GM18867 (cell line): ENCODE measurements around the gene SRPK1.
"Not testable (repeated sequence)": the region's sequence is repeated elsewhere in the genome, so short reads cannot be mapped to it uniquely, and the experiment has no call there.

Experiments
- ATAC-seq: cut with Tn5 transposase; IDR thresholded peaks from one replicate; pipeline ENCODE4 v1.9.1; 2021; ENCODE audit warnings: mild to moderate bottlenecking, moderate library complexity; ENCODE audit not compliant: unreplicated experiment

SRPK1 gene

DNA sequence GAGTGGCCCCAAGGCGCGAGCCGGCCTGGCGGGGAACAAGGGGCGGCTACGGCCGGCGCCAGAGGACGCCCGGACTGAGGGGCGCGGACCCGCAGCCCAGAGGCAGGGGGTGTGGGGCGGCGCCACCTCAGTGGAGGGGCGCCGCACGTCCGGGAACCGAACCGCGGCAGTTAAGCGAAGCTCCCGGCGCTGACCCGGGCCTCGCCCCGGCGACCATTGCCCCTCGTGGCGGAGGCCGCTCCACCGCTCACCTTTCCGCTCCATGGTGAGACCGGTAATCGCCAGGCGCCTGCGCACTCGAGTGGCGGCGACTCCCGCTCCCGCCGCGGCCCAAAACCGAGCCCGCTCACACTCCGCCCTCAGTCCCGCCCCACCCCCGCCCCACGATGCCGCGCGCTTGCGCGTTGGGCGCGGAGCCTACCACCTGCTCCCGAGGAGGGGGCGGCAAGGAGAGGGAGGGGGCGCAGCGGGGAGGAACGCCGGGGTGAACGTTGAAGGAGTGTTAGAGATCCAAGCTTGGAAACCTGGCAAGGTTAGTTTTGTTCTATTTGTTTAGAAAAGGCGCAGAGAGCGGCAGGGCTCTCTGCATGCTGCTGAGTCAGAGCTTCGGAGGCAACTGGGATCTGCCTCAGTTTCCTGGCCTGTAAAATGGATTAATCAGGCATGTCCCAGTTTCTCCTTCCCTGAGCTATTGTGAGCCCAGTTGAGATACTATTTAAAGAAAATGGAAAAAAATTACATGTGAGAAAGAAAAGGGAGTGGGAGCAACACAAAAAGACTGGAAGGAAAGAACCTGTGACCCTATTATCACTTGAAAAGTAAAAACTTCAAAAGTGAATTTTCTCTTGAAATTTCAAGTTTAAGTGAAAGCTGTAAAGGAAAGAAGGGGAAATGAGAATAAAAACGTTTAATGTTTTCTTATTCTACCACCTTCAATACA, at the start of gene SRPK1:
Gene SRPK1, minus strand, starts transcription at position 306 of the 940 bp plus-strand sequence. Its CDS starts 42 bp downstream, at position 264.
- peak; percentile 81 for ATAC-seq

DNA sequence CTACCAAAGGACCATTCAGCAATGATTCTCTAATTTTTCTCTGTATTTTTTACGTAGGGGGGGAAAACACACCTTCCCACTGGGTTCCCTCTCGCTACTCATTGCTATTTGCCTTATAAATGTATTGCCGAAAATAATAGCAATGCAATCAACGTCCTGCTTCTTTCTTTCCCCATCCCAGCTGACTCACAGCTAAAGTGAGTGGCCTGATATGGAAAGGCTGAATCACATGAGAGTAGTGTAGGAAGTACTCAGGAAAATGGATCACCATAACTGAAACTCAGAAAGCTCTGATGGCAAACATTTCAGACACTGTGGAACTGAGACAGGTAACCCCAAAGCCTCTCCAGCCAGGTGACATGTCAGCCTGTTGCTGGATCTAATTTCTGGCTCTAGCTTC, 49.3 kb upstream of the SRPK1 start:
- no peak for ATAC-seq

DNA sequence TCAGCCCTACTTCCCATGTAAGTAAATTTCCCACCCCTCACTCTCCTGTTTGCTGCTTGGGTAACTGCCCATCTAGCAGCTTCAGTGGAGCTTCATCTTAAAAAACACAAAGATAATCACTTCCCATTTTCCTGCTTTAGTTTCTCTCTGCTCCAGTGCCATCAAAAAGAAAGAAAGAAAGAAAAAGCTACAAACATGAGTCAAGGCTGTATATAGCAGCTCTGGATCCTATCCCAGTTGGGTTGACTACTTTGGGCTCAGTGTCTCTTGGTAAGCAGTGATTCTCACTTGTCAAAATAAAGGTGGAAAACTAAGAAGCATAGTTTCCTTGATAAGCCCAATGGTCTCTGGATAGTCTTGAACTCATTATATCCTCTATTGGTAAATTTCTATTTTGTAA, 48.7 kb upstream of the SRPK1 start:
- ATAC-seq, result no peak

DNA sequence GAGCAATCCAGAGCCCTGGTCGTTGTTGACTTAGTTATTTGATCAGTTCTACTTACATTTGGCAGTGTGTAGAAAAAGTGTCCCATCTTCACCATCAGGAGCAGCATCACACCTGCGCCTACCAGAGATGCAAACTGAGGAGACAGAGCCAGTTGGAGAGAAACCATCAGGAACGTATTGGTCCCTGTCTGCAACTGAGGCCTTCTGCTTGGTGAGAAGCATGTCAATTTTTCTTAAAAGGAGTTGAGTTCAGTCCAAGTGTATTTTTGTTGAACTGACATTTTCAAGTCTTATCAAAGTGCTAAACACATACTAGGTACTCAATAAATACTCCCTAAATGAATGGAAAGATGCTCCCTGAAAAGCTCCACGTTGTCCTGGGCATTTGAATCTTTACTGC, 47.9 kb upstream of the SRPK1 start:
- no peak for ATAC-seq

DNA sequence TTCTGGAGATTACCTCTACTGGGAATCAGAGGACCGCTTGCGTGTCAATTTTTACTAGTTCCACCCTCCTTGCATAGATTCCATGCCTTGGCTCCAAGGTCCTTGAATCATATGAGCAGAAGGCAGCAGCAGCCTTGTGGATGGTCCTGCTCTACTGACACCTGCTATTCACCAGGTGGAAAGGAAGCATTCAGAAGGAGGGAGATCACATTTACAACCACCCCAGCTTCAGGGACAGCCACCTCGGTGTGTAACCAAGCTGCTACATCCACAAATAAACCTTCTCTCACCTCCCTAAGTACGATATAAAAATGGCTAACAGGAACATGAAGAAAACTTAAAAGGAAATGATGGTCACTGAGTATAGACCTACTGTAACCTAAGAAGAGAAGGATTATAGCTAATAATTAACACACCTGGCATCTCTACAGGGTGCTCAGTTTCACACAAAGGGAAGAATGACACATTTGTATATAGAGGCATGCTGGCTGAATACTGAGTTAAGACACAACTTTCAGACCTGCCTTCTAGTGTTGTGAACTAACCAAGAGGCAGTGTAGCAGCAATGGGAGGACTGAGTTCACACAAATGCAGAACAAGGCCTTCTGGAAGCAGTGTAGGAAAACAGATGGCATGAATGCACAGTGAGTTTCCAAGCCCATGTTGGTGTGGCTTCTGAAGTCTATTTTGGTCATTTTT, 46.3 kb upstream of the SRPK1 start:
- ATAC-seq, result no peak

DNA sequence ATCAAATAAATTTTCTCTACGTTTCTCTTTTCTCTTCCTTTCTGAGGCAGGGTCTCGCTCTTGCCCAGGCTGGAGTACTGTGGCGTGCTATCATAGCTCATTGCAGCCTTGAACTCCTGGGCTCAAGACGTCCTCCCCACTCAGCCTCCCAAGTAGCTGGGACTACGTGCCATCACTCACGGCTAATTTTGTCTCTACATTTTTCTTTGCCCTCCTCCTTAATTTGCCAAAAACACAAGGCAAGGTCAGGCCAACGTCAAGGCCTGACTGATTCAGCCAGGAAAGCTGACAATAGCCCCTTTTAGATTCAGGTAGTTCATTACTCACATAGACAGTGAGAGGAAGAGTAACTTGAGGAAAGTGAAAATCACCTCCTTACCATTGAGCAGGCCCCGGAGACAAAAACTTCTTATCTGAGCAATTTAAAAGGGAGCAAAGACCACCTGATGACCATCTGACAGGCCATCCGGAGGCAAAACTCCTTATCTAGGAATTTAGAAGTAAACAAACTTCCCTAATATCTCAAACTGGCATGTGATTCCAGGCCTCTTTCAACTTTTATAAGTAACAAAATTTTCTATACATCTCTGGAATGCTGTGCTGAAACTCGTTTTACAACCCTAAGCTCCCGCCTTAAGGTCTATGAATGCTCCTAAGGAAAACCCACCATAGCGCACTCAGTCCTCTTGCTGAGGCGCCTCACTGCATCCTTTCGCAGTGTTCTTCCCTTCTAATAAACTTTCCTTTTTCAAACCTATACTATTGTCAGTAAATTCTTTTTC, 42.1 kb upstream of the SRPK1 start:
- ATAC-seq, result no peak

DNA sequence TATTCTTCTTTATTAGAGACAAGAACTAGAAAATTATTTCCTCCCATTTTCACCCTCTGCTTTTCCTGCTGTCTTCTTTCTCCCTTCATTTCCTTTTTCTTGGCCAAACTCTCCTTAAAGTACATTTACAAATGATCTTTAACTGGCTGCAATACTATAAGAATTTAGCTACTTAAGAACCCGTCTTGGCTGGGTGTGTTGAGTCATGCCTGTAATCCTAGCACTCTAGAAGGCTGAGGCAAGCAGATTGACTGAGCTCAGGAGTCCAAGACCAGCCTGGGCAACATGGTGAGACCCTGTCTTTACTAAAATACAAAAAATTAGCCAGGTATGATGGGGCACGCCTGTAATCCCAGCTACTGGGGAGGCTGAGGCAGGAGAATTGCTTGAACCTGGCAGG, 39.3 kb upstream of the SRPK1 start:
- ATAC-seq, result no peak

DNA sequence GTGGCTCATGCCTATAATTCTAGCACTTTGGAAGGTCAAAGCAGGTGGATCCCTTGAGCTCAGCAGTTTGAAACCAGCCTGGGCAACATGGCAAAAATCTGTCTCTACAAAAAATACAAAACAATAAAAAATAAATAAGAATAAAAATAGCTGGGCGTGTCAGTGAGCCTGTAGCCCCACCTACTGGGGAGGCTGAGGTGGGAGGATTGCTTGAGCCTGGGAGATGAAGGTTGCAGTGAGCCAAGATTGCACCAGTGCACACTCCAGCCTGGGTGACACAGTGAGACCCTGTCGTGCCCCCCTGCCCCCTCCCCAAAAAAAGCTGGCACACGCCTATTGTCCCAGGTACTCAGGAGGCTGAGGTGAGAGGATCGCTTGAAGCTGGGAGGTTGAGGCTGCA, 35.1 kb upstream of the SRPK1 start:
- no peak for ATAC-seq

DNA sequence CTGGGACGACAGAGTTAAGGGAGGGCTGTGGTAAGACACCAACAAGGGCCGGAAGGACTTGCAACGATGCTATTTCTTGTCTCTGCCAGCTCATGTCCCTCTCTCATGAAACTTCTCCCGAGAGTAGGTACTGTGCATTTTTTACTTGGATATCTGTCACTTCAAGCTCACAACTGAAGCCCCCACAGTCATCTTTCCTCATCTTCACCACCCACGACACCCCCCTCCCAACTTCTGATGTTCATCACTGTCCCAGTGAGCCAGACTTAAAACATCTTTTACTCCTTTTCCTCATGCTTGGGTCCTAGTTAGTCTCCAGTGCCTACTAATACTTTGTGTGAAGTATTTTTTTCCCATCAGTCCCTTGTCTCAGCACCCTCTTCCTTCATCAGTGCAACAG, 34.6 kb upstream of the SRPK1 start:
- ATAC-seq, result no peak

DNA sequence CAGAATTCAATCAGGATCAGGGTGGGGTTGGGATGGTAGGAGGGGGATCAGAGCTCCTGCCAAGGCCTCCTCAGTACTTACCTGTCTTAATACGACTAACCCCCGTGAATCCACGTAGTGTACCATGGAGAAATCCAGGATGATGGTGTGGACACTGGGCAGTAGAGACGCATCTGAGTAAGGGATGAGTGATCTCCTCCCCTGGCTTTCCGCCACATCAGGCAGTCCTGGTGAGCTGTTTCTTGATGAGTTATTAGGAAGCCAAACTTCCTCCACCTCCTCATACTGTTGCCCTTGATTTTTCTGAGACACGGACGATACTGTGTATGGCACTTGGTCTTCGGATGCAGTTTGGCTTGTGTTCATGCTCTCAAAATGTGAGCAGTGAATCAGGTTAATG, 34.2 kb upstream of the SRPK1 start:
- ATAC-seq, result no peak

DNA sequence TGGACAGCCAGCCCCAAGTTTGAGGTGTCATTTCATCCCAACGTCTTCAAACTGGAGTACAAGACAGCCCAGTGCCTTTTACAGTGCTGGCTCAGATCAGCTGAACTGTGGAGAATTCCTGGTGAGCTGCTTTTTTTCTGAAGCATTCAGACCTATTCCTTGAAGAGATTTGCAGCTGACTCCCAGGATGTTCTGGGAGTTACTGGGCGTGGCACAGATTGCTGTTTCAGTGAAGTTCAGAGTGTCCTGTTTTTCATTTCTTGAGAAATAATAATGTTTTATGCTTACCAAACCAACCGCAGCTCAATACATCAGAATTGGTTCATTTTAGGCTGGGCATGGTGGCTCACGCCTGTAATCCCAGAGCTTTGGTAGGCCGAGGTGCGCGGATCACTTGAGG, 33.4 kb upstream of the SRPK1 start:
- ATAC-seq, result no peak

DNA sequence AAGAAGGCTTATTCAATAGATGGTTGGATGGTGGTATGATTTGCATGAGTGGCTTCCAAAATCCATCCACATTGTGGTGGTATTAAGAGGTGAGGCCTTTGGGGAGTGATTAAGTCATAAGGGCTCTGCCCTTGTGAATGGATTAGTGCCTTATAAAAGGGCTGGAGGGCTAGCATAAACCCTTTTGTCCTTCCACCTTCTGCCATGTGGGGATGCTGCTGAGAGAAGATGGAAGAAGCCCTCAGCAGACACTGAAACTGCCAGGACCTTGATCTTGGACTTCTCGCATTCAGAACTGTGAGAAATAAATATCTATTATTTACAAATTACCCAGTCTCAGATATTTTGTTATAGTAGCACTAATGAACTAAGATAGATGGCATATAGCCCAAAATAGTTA, 27.8 kb upstream of the SRPK1 start:
- ATAC-seq, result no peak

DNA sequence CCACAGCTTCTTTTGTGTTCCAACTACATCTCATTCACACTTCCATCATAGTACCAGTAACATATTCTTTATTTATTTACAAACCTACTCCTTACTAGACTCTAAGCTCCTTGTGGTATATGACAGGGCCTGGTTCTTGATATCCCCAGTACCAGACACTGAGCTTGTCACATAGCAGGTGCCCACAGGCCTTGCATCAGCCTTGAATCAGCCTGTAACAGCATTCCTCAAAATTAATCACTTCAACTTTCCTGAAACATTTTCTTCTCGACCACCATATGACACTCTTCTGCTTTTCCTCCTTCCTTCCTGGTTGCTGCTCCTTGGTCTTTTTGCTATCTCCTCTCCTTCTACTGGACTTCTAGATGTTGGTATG, 24.7 kb upstream of the SRPK1 start:
- ATAC-seq, result no peak

DNA sequence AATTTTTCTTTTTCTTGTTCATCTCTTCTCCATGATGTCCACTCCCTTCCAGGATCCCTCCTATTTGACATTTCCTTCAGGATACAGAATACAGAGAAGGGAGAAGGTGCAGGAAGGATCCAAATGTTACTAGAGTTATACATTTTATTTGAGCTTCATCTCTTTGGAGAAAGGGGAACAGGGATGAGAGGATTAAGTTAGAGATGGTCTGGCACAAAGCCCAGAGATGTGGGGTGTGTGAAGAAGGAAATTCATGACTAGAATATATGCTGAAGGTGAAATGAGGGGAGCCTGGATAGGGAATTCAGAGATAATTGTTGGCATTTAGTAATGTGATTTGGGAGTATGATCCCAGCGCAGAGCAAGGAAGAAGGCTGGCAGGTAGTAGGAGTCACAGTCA, 22.5 kb upstream of the SRPK1 start:
- no peak for ATAC-seq

DNA sequence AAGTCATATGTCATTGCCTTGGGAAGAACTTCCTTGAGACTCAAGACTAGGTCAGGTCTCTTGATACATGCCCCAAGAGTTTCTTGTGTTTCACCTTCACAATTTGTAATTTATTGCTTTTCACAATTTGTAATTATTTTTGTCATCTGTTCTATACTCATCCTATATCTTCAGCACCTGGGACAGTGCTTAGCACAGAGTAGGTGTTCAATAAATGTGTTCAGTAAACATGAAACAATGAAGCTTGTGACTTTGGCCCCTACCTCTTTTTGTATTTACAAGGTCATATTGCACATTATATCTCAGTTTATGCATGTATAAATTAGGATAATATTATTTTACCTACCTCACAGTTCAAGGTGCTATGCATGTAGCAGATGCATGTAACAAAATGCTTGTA, 21.5 kb upstream of the SRPK1 start:
- no peak for ATAC-seq

DNA sequence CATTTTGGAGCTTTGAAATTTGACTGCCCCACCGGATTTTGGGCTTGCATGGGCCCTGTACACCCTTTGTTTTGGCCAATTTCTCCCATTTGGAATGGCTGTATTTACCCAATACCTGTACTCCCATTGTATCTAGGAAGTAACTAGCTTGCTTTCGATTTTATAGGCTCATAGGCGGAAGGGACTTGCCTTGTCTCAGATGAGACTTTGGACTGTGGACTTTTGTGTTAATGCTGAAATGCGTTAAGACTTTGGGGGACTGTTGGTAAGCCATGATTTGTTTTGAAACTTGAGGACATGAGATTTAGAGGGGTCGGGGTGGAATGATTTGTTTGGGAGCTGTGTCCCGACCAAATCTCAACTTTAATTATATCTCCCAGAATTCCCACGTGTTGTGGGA, 20.3 kb upstream of the SRPK1 start:
- ATAC-seq, result not testable (repeated sequence)

DNA sequence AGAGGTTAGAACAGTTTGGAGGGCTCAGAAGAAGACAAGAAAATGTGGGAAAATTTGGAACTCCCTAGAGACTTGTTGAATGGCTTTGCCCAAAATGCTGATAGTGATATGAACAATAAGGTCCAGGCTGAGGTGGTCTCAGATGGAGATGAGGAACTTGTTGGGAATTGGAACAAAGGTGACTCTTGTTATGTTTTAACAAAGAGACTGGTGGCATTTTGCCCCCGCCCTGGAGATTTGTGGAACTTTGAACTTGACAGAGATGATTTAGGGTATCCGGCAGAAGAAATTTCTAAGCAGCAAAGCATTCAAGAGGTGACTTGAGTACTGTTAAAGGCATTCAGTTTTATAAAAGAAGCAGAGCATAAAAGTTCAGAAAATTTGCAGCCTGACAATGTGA, 19.1 kb upstream of the SRPK1 start:
- not testable (repeated sequence) for ATAC-seq

DNA sequence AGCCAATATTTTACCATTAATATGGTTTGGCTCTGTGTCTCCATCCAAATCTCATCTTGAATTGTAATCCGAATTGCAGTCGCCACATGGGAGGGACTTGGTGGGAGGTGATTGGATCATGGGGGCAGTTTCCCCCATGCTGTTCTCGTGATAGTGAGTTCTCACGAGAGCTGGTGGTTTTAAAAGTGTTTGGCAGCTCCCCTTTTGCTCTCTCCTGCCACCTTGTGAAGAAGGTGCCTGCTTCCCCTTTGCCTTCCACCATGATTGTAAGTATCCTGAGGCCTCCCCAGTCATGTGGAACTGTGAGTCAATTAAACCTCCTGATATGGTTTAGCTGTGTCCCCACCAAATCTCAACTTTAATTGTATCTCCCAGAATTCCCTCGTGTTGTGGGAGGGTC, 18.4 kb upstream of the SRPK1 start:
- ATAC-seq, result not testable (repeated sequence)

DNA sequence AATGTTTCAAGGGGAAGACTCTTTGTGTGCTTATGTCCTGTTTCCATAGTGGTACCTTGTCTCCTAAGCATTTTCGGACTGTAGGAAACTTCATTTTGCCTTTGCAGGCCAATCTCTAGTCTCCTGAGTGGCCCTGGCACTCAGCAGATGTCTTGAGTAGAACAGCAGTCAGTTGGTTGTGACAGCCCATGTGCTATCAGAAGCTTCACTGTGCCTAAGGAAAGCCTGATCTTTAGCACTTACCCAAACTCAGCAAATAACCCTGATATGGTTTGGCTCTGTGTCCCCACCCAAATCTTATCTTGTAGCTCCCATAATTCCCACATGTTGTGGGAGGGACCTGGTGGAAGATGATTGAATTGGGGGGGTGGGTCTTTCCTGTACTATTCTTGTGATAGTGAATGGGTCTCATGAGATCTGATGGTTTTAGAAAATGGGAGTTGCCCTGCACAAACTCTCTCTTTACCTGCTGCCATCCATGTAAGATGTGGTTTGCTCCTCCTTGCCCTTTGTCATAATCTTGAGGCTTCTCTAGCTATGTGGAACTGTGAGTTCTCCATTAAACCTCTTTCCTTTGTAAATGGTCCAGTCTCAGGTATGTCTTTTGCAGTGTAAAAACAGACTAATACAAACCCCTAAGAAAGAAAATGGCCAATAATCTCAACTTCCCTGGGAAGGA, 15.9 kb upstream of the SRPK1 start:
- no peak for ATAC-seq

DNA sequence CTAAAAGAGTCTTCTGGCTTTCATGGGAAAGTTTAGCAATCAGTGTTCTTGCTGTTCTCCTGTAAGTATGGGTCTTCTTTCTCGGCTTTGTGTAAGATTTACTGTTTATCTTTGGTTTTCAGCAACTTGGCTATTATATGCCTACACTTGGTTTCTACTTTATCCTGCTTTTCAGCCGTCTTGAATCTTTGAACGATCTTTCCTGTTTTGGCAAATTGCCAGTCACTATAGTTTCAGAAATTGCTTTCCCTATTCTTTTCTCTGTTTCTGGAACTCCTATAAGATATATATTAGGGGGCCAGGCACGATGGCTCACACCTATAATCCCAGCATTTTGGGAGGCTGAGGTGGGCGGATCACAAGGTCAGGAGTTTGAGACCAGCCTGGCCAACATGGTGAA, 14.6 kb upstream of the SRPK1 start:
- ATAC-seq, result no peak

DNA sequence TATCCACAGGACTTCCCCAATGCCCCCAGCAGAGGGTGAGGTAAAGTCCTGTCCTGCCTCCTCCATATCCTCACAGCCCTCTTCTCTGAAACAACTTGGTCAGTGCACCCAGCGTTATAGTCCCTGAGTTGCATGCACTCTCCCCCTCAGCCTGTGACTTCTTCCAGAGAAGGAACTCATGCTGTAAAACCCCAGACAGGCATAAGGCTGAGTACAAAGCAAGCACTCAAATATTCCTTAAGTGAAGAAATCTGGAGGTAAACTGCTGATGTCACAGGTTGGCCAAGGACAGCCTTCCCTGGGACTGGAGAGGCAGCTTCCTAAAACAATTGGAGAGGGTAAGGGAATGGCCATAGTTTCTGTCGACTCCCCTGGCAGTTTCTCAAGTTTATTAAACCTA, 12.9 kb upstream of the SRPK1 start:
- no peak for ATAC-seq
